ENCODE data around the gene PDE7B. TPM values are rescaled to one million over a fixed set of nuclear protein-coding genes. Genes with fewer than 3 reads are reported as not detected.
A peak's percentile ranks its signal among the peaks of the same experiment; 100 is the strongest.

Gene PDE7B
- 10 to 100 TPM in 3 of 8 experiments, 1 to 10 TPM in 1, under 1 TPM in 4; 0.08 to 60.7 (median 1.1) TPM for total RNA-seq

DNA sequence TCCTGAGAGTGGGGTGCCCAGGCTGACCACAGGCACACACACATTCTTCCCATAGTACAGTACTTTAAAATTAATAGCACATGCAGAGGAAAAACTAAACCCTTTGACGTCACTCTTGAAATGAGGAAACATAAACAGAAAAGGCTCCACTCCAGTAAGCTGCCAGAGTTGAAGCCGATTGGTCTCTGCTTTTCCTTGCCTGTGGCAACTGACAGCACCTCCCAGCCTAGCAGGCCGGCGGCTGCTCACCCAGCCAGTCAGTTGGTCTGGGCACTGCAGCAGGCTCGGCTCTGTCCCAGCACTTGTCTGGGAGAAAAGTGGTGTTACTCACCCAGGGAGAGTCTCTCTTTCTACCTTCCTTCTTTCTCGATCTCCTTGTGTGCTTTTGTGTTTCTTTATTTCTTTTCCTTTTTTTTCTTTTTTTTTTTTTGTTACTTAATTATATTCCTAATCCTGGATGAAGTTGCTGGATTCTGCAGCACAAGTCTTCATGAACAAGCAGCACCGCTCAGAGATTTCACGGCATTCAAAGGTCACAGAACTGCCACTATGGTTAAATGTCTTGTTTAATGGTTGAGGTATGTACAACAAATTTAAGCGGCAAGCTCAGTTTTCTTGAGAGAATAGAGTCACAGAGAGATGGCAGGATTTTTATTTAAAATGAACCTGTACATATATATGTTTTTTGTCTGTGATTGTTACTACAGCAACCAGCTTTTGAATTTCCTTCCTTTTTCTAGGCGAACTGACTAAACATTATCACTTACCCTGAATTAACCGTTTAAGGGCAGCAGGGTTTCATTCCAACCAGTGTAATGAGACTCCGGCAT lies at the start of gene PDE7B:
PDE7B (plus strand) TSS at position 260 of the 830 bp plus-strand sequence.
- Histone ChIP-seq H3K4me1 (replicated peaks in 1 of 2) (peaks cover 7 to 9% of the 10 kb centered on the region in 2 donors), H3K4me3 (no peak within 1 kb of the TSS), H3K27ac (no peak within 1 kb of the TSS)
- WGBS, 10 experiments, result 0 to 64% (median 28%) methylated on average over 5 to 11 of the region's 12 CpGs
- peak; percentile 76 to 99 (median 88) for ATAC-seq (replicated peaks in 6 of 8)
- in situ Hi-C loops (cut with MboI; ENCODE audit: low pct_unique_long_range_greater_than_20kb in 2 of 9, low sequenced_read_pairs in 9 of 9, unreplicated experiment in 9 of 9), result no loop called here

GRCh38 chr6:135801755-135802465 lies 49.6 kb upstream of the PDE7B start:
- ATAC-seq (replicated peaks in 6 of 8), result no peak
- H3K4me1 ChIP-seq (replicated peaks in 1 of 2), result peaks cover 4 to 6% of the 10 kb centered on the region in 2 donors
- in situ Hi-C loops (cut with MboI; ENCODE audit: low pct_unique_long_range_greater_than_20kb in 2 of 9, low sequenced_read_pairs in 9 of 9, unreplicated experiment in 9 of 9), result no loop called here
- no peak overlapping the region for H3K4me3 ChIP-seq
- H3K27ac ChIP-seq, result no peak overlapping the region
- 30 to 100% (median 93%) methylated on average over 1 to 2 of the region's 2 CpGs; no CpG with 5 or more reads in 2 of the 10 experiments for WGBS, 10 experiments

DNA sequence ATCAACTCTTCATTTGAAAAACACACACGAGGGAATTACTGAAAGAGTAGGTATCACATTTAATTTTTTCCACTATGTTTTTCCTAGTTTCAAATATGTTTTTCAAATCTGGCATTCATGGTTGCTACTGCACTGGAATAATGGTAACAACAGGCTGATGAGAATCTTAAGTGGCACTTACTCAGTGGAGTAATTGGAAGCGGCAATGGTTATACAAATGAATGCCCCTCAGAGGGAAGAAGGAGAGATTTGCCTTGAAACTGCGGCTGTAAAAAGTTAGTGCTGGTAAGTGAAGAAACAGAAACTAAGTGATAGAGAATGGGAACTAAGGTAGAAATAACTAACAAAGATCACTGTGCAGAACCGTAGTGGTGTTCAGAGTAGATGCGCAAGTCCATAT lies 41.0 kb upstream of the PDE7B start:
- Histone ChIP-seq H3K4me1 (replicated peaks in 1 of 2) (no peaks in the 10 kb centered on the region), H3K27ac (no peak overlapping the region), H3K4me3 (no peak overlapping the region)
- 63 to 100% (median 83%) methylated on average over 2 to 5 of the region's 5 CpGs for WGBS, 10 experiments
- peak in 1 of 8 experiments; percentile 39 for ATAC-seq (replicated peaks in 6 of 8)
- in situ Hi-C loops (cut with MboI; ENCODE audit: low pct_unique_long_range_greater_than_20kb in 2 of 9, low sequenced_read_pairs in 9 of 9, unreplicated experiment in 9 of 9), result no loop called here

DNA sequence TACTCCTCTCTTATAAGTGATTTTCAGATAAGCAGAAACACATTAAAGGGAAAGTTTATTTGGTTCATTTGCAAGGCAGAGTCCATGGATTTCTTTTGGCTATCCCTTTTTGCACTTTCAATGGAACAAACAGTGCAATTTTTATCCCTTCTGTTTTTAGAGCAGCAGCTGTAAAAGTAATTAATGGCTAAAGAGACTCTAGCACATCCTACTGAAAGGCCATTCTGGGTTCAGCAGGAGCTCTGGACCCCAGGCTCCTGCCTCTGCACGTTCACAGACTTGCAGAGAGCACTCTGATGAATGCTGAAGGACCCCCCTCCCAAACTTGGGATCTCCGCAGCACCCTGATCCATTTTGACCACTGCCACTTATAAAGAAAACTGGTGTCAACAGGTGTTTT lies 40.3 kb upstream of the PDE7B start:
- no peak overlapping the region for H3K27ac ChIP-seq
- ATAC-seq (replicated peaks in 6 of 8), result peak in 1 of 8 experiments; percentile 8
- 40 to 100% (median 71%) methylated on average over 1 to 2 of the region's 2 CpGs; no CpG with 5 or more reads in 2 of the 10 experiments for WGBS, 10 experiments
- H3K4me1 ChIP-seq (replicated peaks in 1 of 2), result no peaks in the 10 kb centered on the region
- in situ Hi-C loops (cut with MboI; ENCODE audit: low pct_unique_long_range_greater_than_20kb in 2 of 9, low sequenced_read_pairs in 9 of 9, unreplicated experiment in 9 of 9), result no loop called here
- H3K4me3 ChIP-seq, result no peak overlapping the region

GRCh38 chr6:135811644-135812526 lies 39.6 kb upstream of the PDE7B start:
- 33 to 100% (median 85%) methylated on average over 1 to 6 of the region's 8 CpGs; no CpG with 5 or more reads in 1 of the 10 experiments for WGBS, 10 experiments
- H3K27ac ChIP-seq, result no peak overlapping the region
- no peak overlapping the region for H3K4me3 ChIP-seq
- H3K4me1 ChIP-seq (replicated peaks in 1 of 2), result no peaks in the 10 kb centered on the region
- in situ Hi-C loops (cut with MboI; ENCODE audit: low pct_unique_long_range_greater_than_20kb in 2 of 9, low sequenced_read_pairs in 9 of 9, unreplicated experiment in 9 of 9), result no loop called here
- ATAC-seq (replicated peaks in 6 of 8), result peak in 2 of 8 experiments; percentile 75 to 85

- no peak overlapping the region for H3K4me3 ChIP-seq
- H3K27ac ChIP-seq, result no peak overlapping the region
- H3K4me1 ChIP-seq (replicated peaks in 1 of 2), result no peaks in the 10 kb centered on the region
- 0 to 95% (median 75%) methylated on average over 3 to 5 of the region's 6 CpGs; no CpG with 5 or more reads in 2 of the 10 experiments for WGBS, 10 experiments
- in situ Hi-C loops (cut with MboI; ENCODE audit: low pct_unique_long_range_greater_than_20kb in 2 of 9, low sequenced_read_pairs in 9 of 9, unreplicated experiment in 9 of 9), result no loop called here
- ATAC-seq (replicated peaks in 6 of 8), result no peak
Measured at GRCh38 chr6:135813401-135813800, 38.1 kb upstream of the PDE7B start.

- ATAC-seq (replicated peaks in 6 of 8), result no peak
- WGBS, 10 experiments, result 80 to 100% (median 94%) methylated on average over 2 to 4 of the region's 4 CpGs; no CpG with 5 or more reads in 4 of the 10 experiments
- in situ Hi-C loops (cut with MboI; ENCODE audit: low pct_unique_long_range_greater_than_20kb in 2 of 9, low sequenced_read_pairs in 9 of 9, unreplicated experiment in 9 of 9), result no loop called here
- H3K27ac ChIP-seq, result no peak overlapping the region
- H3K4me3 ChIP-seq, result no peak overlapping the region
- no peaks in the 10 kb centered on the region for H3K4me1 ChIP-seq (replicated peaks in 1 of 2)
Measured at GRCh38 chr6:135814043-135814442, 37.5 kb upstream of the PDE7B start.

GRCh38 chr6:135815216-135815615 lies 36.3 kb upstream of the PDE7B start:
- ATAC-seq (replicated peaks in 6 of 8), result no peak
- no peak overlapping the region for H3K27ac ChIP-seq

GRCh38 chr6:135817035-135817434 lies 34.5 kb upstream of the PDE7B start:
- in situ Hi-C loops (cut with MboI; ENCODE audit: low pct_unique_long_range_greater_than_20kb in 2 of 9, low sequenced_read_pairs in 9 of 9, unreplicated experiment in 9 of 9), result no loop called here
- WGBS, 10 experiments, result 59 to 100% (median 93%) methylated on average over 1 to 2 of the region's 2 CpGs; no CpG with 5 or more reads in 2 of the 10 experiments
- Histone ChIP-seq H3K4me3 (no peak overlapping the region), H3K27ac (no peak overlapping the region), H3K4me1 (replicated peaks in 1 of 2) (no peaks in the 10 kb centered on the region)
- no peak for ATAC-seq (replicated peaks in 6 of 8)

More at GRCh38 chr6:135815216-135815615, 36.3 kb upstream of the PDE7B start:
- WGBS, 10 experiments, result 44 to 100% (median 53%) methylated on average over 1 to 4 of the region's 4 CpGs; no CpG with 5 or more reads in 1 of the 10 experiments
- Histone ChIP-seq H3K4me3 (no peak overlapping the region), H3K4me1 (replicated peaks in 1 of 2) (no peaks in the 10 kb centered on the region)
- in situ Hi-C loops (cut with MboI; ENCODE audit: low pct_unique_long_range_greater_than_20kb in 2 of 9, low sequenced_read_pairs in 9 of 9, unreplicated experiment in 9 of 9), result no loop called here

GRCh38 chr6:135819665-135820064 lies 31.8 kb upstream of the PDE7B start:
- Histone ChIP-seq H3K27ac (no peak overlapping the region), H3K4me3 (no peak overlapping the region), H3K4me1 (replicated peaks in 1 of 2) (no peaks in the 10 kb centered on the region)
- WGBS, 10 experiments, result 92 to 100% (median 100%) methylated on average over 2 of the region's 2 CpGs; no CpG with 5 or more reads in 4 of the 10 experiments
- in situ Hi-C loops (cut with MboI; ENCODE audit: low pct_unique_long_range_greater_than_20kb in 2 of 9, low sequenced_read_pairs in 9 of 9, unreplicated experiment in 9 of 9), result no loop called here
- ATAC-seq (replicated peaks in 6 of 8), result no peak

DNA sequence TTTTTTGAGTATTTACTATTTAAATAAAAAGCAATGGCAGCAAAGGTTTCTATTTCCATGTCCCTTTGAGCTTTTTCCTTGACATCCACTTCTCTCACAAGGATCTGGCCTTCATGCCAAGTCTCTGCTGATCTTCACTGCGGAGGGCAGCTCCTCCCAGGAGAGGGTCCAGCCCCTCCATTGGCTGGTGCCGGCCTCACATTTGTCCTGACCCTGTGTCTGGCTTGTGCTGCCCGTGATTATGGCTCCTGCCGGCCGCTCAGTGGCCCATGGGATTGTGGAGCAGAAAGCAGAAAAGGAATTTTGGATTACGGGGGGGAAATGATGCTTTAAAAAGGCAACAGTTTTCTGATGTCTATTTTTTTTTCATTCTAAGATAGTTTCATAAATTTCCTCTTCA lies 31.2 kb upstream of the PDE7B start:
- WGBS, 10 experiments, result 69 to 100% (median 85%) methylated on average over 1 to 6 of the region's 6 CpGs; no CpG with 5 or more reads in 2 of the 10 experiments
- Histone ChIP-seq H3K4me3 (no peak overlapping the region), H3K4me1 (replicated peaks in 1 of 2) (no peaks in the 10 kb centered on the region), H3K27ac (no peak overlapping the region)
- in situ Hi-C loops (cut with MboI; ENCODE audit: low pct_unique_long_range_greater_than_20kb in 2 of 9, low sequenced_read_pairs in 9 of 9, unreplicated experiment in 9 of 9), result no loop called here
- ATAC-seq (replicated peaks in 6 of 8), result no peak

DNA sequence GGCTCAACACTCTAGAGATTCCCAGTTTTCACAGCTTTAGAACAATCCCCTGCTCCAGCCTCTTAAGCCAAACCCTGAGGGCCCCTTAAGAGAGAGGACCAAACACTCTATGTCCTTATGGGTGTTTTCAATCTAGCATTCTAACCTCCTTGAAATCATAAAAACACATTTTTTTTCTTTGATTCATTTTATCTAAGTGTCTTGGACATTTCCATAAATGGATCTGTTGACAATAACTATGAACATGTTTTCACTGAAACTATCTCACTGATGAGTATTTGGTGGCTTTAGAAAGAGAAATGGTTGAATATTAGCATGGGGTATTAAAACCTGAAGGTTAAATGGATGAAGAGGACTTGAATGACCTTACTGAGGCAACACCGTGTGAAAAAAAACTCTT lies 27.6 kb upstream of the PDE7B start:
- Histone ChIP-seq H3K4me3 (no peak overlapping the region), H3K27ac (no peak overlapping the region), H3K4me1 (replicated peaks in 1 of 2) (peaks cover 0 to 9% of the 10 kb centered on the region in 2 donors)
- in situ Hi-C loops (cut with MboI; ENCODE audit: low pct_unique_long_range_greater_than_20kb in 2 of 9, low sequenced_read_pairs in 9 of 9, unreplicated experiment in 9 of 9), result no loop called here
- no peak for ATAC-seq (replicated peaks in 6 of 8)
- 36 to 100% (median 92%) methylated on average over 1 of the region's 1 CpG; no CpG with 5 or more reads in 2 of the 10 experiments for WGBS, 10 experiments
